22Rv1 (cell line): ENCODE measurements around the gene TMF1.

Experiments
- CTCF ChIP-seq: fragments of 450-650 bp; IDR thresholded peaks from 2 replicates; pipeline ENCODE4 v1.5.1; 2017; ENCODE audit warnings: mild to moderate bottlenecking
- ZFX ChIP-seq: fragments of 450-650 bp; IDR thresholded peaks from 2 replicates; pipeline ENCODE4 v1.6.1; 2017; ENCODE audit warnings: antibody characterized with exemption, borderline replicate concordance

- TF ChIP-seq CTCF (no peak), ZFX (no peak)
Measured at GRCh38 chr3:68996356-68996995, 55.7 kb downstream of the TMF1 start.
